ACC112 (cell line): ENCODE results near the gene MEDAG.

Experiments
- H2AFZ ChIP-seq: fragments of 200-600 bp; sonication (generic); one replicate; pipeline ENCODE4 v1.6.0; 2017; ENCODE audit warnings: antibody characterized with exemption, low read length; ENCODE audit not compliant: unreplicated experiment
- H3K27ac ChIP-seq: fragments of 200-600 bp; sonication (generic); 2 replicates; pipeline ENCODE4 v1.5.1; 2014; ENCODE audit warnings: low read depth, mild to moderate bottlenecking, antibody characterized with exemption, low read length, moderate library complexity
- H3K27me3 ChIP-seq: fragments of 200-600 bp; sonication (generic); 2 replicates; pipeline ENCODE4 v1.6.1; 2014; ENCODE audit warnings: mild to moderate bottlenecking, antibody characterized with exemption, low read length, moderate library complexity, mixed read lengths; ENCODE audit not compliant: insufficient read depth
- H3K36me3 ChIP-seq: fragments of 200-600 bp; sonication (generic); 2 replicates; pipeline ENCODE4 v1.6.1; 2016; ENCODE audit warnings: mild to moderate bottlenecking, antibody characterized with exemption, low read length, moderate library complexity, mixed read lengths; ENCODE audit not compliant: insufficient read depth
- H3K4me1 ChIP-seq: fragments of 200-600 bp; sonication (generic); one replicate; pipeline ENCODE4 v1.6.1; 2016; ENCODE audit warnings: low read length, mixed read lengths; ENCODE audit not compliant: insufficient read depth, unreplicated experiment, control insufficient read depth
- H3K4me3 ChIP-seq: fragments of 200-600 bp; sonication (generic); 2 replicates; pipeline ENCODE4 v1.5.1; 2014; ENCODE audit warnings: mild to moderate bottlenecking, low read depth, low read length
- H3K79me2 ChIP-seq: fragments of 200-600 bp; sonication (generic); one replicate; pipeline ENCODE4 v1.6.0; 2016; ENCODE audit warnings: low read length; ENCODE audit not compliant: control insufficient read depth, unreplicated experiment, insufficient read depth

MEDAG gene

DNA sequence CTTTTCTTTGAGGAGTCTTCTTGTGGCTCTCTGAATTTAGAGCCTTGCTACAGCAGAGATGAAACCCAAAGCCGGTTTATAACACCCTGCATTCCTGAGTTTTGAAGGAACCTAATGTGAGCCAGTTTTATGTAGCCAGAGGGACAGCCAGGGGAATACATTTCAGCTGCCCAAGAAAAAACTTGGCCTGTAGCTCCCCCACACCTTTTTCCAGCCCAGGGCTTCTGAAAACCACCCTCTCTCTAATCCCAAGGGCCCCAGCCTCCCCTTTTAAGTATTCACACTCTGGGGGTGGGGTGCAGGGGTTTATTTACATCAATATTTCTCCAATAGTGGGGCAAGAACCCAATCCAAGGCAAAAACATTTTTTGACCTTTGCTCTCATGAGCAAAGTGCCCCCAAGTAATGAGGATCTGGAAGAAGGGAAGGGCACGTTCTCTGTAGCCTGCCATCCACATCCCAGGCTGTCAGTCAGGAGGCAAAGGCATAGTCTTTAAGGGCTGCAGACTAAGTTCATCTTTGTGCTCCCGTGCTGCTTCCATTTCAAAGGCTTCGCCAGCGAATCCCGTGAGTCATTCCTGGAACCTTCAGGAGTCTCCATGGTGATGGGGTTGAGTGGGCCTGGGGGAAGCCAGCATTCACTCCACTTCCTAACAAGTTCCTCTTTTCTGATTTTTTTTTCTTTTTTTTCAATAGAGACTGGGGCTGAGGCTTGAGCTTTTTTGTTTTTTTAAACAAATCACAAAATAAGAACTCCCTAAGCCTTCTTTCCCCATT, 33.2 kb upstream of the MEDAG start:
- H3K79me2 ChIP-seq: no peaks in the 10 kb centered on the region
- H2AFZ ChIP-seq: peak overlapping the region; percentile 26
- no peaks in the 10 kb centered on the region for H3K27me3 ChIP-seq
- H3K36me3 ChIP-seq: no peaks in the 10 kb centered on the region
- H3K27ac ChIP-seq: peak overlapping the region; percentile 63
- H3K4me3 ChIP-seq: no peak overlapping the region
- peaks cover 49% of the 10 kb centered on the region for H3K4me1 ChIP-seq

GRCh38 chr13:30873499-30873898, 32.6 kb upstream of the MEDAG start:
- H3K4me1 ChIP-seq: peaks cover 49% of the 10 kb centered on the region
- H2AFZ ChIP-seq: no peak overlapping the region
- no peaks in the 10 kb centered on the region for H3K36me3 ChIP-seq
- no peak overlapping the region for H3K4me3 ChIP-seq
- no peaks in the 10 kb centered on the region for H3K79me2 ChIP-seq
- H3K27ac ChIP-seq: peak overlapping the region; percentile 63
- H3K27me3 ChIP-seq: no peaks in the 10 kb centered on the region

DNA sequence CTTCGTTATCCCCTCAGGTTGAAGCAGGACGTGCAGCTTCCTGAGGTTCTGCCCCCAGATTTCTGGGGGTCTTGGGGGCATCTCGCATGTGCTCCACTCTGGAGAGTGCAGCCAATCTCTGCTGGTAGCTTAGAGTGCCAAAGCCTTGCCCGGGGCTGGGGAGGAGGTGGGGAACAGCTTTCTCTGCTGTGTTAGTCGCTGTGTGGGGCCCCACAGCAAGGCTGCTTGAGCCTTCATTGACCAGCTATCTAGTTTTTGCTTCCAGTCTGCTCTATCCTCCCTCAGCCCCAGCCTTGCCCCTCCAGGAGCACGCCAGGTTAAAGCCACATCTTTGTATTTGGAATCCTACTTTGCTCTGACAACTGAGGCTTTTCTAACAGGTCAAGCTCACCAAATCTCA, 32.0 kb upstream of the MEDAG start:
- no peaks in the 10 kb centered on the region for H3K27me3 ChIP-seq
- no peak overlapping the region for H2AFZ ChIP-seq
- H3K27ac ChIP-seq: no peak overlapping the region
- peaks cover 42% of the 10 kb centered on the region for H3K4me1 ChIP-seq
- no peaks in the 10 kb centered on the region for H3K79me2 ChIP-seq
- H3K36me3 ChIP-seq: no peaks in the 10 kb centered on the region
- no peak overlapping the region for H3K4me3 ChIP-seq

GRCh38 chr13:30874561-30874960, 31.5 kb upstream of the MEDAG start:
- H3K27me3 ChIP-seq: no peaks in the 10 kb centered on the region
- H3K27ac ChIP-seq: no peak overlapping the region
- H3K36me3 ChIP-seq: no peaks in the 10 kb centered on the region
- H3K4me1 ChIP-seq: peaks cover 38% of the 10 kb centered on the region
- no peaks in the 10 kb centered on the region for H3K79me2 ChIP-seq
- H2AFZ ChIP-seq: no peak overlapping the region
- H3K4me3 ChIP-seq: no peak overlapping the region

- Histone ChIP-seq H2AFZ (peak overlapping the region; percentile 21), H3K27me3 (no peaks in the 10 kb centered on the region), H3K79me2 (no peaks in the 10 kb centered on the region), H3K4me1 (peaks cover 39% of the 10 kb centered on the region), H3K27ac (0 out of 2 replicates have a peak overlapping the region, but pooled peaks have one; percentile 8), H3K4me3 (no peak overlapping the region), H3K36me3 (no peaks in the 10 kb centered on the region)
These were observed 28.7 kb upstream of the MEDAG start for GRCh38 chr13:30877335-30877734.

DNA sequence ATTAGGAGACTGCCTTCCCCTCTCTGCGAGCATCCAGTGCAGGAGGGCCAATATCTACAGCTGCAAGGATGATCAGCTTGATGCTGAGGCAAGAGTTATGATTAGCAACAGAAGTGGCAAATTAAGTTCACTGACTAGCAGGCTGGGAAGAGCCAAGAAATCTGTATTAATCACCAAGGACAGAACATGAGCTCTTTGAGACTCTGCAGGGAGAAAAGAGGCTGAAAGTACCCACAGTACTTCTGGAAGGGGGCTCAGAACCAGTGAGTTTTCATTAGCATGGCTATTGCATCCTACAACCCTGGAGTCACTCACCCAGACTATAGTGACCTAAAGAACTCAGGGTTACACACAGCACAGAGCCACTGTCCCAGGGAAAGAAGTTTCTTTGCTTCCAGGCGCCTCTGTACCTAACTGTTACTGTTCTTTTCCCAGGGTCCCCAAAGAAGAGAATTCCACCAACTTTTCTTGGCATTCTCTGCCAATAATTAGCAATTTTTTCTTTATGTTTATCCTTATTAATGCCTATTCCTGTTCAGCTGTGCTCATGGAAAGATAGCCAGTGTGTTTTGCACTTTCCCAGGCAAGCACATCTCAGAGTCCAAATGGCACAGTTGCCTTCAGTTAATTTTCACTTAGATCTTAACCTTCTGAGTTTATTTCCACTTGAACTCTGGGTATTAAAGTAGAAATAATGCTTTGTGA, 25.8 kb upstream of the MEDAG start:
- no peaks in the 10 kb centered on the region for H3K27me3 ChIP-seq
- H3K4me3 ChIP-seq: 0 out of 2 replicates have a peak overlapping the region, but pooled peaks have one; percentile 8
- no peaks in the 10 kb centered on the region for H3K36me3 ChIP-seq
- H2AFZ ChIP-seq: no peak overlapping the region
- peak overlapping the region; percentile 84 for H3K27ac ChIP-seq
- peaks cover 26% of the 10 kb centered on the region for H3K4me1 ChIP-seq
- no peaks in the 10 kb centered on the region for H3K79me2 ChIP-seq

DNA sequence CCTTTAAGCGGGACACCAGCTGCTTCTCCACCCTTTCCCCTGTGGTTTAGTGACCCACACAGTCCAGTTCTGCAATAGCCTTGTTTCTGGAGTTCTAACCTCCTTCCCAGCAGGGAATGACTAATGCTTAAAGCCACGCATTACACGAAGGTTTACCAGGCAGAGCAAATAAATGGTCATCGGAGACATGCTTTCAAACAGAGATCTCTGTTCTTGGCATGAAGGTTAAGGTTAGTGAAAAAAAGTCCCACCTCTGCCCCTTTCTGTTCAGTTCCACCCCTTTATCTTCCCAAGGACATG, 25.3 kb upstream of the MEDAG start:
- Histone ChIP-seq H3K36me3 (no peaks in the 10 kb centered on the region), H2AFZ (peak overlapping the region; percentile 31), H3K27ac (peak overlapping the region; percentile 84), H3K4me3 (no peak overlapping the region), H3K4me1 (peaks cover 26% of the 10 kb centered on the region), H3K27me3 (no peaks in the 10 kb centered on the region), H3K79me2 (no peaks in the 10 kb centered on the region)

GRCh38 chr13:30881191-30881651, 24.9 kb upstream of the MEDAG start:
- Histone ChIP-seq H3K36me3 (no peaks in the 10 kb centered on the region), H2AFZ (peak overlapping the region; percentile 31), H3K27me3 (no peaks in the 10 kb centered on the region), H3K79me2 (no peaks in the 10 kb centered on the region), H3K27ac (peak overlapping the region; percentile 84), H3K4me1 (peaks cover 26% of the 10 kb centered on the region), H3K4me3 (no peak overlapping the region)

DNA sequence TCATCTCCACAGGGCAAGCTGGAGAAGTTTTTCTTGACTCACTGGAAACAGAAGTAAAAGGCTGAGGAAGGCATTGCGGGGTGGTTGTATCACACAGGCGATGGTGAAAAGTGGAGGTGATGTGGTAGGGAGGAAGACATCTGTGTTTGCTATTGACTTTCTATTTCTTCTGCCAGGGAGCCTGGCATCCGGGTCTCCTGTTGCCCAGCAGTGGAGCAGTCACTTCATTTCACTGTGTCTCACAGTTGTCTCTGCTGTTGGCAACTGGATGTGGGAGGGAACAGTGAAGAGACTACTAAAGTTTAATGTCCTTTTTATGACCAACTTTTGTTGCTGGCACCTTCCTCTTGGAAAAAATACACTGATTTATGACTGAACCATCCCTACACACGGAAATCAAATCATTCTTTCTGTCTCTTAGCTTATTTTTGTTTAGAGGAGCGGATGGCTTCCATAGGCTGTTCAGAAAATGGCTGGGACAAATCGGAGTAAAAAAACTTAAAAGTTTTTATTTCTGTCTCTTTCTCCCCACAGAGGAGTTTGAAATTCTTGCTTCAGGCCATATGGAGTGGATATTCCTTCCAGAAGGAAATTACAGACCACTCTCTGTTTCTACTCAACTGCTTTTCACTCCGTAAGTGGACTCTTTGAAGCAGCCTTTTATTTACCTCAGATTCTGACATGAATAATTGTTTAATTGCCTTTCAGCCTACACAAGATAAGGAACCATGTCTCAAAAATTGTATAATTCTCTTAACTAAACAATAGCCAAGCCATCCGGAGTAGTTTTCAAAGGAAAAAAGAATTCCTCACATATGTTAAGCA, 23.8 kb upstream of the MEDAG start:
- Histone ChIP-seq H2AFZ (no peak overlapping the region), H3K36me3 (no peaks in the 10 kb centered on the region), H3K27ac (no peak overlapping the region), H3K4me3 (no peak overlapping the region), H3K27me3 (no peaks in the 10 kb centered on the region), H3K4me1 (peaks cover 23% of the 10 kb centered on the region), H3K79me2 (no peaks in the 10 kb centered on the region)

GRCh38 chr13:30882996-30883766, 22.9 kb upstream of the MEDAG start:
- H2AFZ ChIP-seq: no peak overlapping the region
- H3K4me1 ChIP-seq: peaks cover 18% of the 10 kb centered on the region
- H3K79me2 ChIP-seq: no peaks in the 10 kb centered on the region
- no peaks in the 10 kb centered on the region for H3K36me3 ChIP-seq
- no peak overlapping the region for H3K27ac ChIP-seq
- H3K27me3 ChIP-seq: no peaks in the 10 kb centered on the region
- no peak overlapping the region for H3K4me3 ChIP-seq
